HG03175 (cell line): ENCODE results near the gene MFAP2.
"Not testable (repeated sequence)": the region's sequence is repeated elsewhere in the genome, so short reads cannot be mapped to it uniquely, and the experiment has no call there.

Source experiments
- ATAC-seq: cut with Tn5 transposase; IDR thresholded peaks from one replicate; pipeline ENCODE4 v1.9.1; 2021; ENCODE audit warnings: mild to moderate bottlenecking, moderate library complexity; ENCODE audit not compliant: unreplicated experiment

MFAP2 gene

DNA sequence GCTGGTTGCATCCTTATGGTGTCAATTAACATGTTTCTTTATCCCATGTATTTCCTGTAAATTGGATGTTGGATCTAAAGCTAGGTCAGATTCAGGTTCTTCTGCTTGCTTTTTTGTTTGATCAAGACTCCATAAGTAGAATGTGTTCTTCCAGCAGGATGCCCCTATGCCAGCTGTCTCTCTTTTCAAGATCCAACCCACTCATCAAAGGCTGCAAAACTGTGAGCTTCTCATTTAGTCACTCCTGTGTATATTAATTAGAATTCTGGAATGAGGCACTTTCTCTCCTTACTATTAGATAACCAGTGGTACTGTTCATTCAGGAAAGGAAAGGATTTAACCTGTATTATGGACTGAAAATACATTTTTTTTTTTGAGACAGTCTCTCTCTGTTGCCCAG lies 46.5 kb downstream of the MFAP2 start:
- not testable (repeated sequence) for ATAC-seq

- ATAC-seq: not testable (repeated sequence)
Measured at GRCh38 chr1:16931206-16931934, 49.0 kb downstream of the MFAP2 start.

DNA sequence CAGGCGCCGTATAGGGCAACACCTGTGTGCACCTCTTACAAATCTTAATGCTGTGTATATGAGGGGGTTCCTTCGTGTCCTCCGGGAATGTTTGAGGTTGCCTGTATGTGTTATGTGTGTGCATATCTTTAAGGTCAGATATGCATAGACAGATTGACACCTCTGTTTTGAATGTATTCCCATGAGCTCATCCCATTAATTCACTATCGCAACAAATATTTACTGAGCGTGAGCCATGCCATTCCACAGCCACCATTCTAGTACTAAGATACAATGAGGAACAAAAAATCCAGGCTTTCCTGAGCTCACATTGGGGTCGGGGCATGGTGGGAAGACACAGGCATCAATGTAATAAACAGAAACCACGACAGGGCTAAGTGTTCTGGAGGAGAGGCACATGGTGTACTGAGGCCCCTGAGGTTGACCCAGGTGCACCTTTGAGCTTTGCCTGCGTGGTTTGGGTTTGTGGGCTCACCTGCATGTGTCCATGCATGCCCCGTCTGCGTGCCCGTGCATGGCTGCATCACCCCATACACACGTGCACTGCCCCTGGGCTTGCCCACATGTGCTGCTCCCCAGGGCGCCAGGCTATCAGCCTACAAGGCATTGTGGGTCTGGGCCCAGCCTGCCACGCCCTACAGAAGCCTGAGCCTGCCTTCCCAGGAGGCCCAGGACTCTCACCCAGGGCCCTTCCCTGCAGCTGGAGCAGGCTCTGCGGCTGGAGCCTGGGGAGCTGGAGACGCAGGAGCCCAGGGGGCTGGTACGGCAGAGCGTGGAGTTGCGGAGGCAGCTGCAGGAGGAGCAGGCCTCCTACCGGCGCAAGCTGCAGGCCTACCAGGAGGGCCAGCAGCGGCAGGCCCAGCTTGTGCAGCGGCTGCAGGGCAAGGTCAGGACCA lies 51.0 kb downstream of the MFAP2 start:
- not testable (repeated sequence) for ATAC-seq

DNA sequence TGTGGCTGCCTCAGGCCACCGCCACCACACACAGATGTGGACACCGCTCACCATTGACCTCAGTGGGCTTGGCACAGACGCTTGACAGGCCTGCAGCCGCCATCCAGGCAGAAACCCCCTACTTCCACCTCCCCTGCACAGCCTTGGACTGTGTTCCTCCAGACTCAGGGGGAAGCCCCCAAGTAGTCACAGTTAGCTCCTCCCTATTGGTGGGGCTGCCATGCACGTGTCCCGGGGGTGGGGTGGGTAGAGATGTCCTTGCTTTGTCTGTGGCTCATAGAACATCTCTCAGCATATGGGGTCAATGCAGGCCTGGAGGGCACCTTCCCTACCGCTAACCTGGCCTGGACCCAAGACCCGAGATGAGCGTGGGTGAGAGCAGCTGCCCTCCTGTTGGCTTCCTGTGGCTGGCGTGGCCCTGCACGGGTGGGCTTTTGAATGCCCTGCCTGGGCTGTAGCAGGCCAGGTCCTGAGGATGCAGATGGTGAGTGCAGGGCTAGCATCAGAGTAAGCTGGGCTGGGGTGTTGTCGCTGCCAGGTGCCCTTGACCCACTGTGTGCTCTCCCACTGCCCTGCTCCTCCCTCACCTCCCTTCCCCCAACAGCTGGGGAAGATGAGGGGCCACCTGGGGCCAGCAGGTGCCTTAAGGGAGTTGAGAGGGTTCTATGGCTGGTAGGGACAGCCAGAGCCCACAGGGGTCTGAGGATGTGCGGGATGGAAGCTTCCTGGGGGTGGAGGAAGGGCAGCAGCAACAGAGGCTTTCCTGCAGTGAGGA lies 52.5 kb downstream of the MFAP2 start:
- ATAC-seq: no peak

GRCh38 chr1:16927256-16927655 lies 53.2 kb downstream of the MFAP2 start:
- ATAC-seq: no peak

DNA sequence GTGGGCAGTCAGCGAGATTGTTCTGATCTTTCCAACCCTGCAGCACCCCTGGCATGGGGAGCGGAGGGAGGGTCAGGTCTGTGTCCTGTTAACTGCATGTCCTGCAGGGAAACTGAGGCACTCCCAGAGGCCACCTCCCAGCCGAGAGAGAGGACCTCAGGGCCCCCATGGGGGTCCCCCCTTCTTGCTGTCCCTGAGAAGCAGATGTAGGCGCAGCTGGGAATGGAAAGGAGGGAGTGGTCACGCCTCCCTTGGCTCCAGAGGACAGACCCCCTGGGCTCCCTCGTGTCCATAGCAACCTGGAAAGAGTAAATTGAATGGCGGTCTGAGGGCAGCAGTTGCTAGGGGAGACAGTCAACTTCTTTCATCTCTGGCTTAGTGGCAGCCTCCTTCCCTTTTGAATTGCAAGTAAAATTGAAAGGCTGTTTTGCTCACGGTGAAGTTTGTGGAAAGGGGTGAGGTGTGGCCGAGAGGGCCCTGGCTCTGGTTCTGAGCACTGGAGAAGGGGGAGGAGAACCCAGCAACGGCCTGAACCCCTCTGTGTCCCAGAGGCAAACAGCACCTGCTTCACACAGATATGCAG lies 53.8 kb downstream of the MFAP2 start:
- no peak for ATAC-seq

- no peak for ATAC-seq
Measured at GRCh38 chr1:16925635-16926490, 54.6 kb downstream of the MFAP2 start.

DNA sequence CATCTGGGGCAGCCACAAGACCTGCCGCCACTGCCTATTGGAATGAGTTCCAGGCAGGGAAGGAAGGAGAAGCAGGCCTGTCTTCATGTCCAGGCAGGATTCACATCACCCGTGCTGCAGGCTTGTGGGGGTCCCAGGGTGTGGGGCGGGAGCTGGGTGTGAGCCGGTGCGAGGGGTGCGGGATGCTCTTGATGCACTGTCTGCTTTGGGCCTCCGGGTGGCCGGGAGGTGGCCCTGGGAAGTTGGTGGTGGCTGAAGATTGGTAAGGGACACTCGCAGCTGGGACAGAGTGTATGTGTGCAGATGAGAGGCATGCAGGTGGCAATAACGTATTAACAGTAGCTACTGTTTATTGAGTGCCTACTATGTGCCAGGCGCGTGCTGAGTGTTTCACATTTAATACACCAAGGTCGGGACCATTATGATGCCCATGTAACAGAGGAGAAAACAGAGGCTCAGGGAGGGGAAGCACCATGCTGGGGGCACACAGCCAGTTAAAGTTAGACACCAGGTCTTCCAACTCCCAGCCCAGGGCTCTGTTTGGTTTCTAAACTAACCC lies 55.4 kb downstream of the MFAP2 start:
- ATAC-seq: no peak
